ENCODE data around the gene UBE2U. TPM values are rescaled to one million over a fixed set of nuclear protein-coding genes. Genes with fewer than 3 reads are reported as not detected.

The UBE2U gene
- total RNA-seq, 1 donor: not detected

DNA sequence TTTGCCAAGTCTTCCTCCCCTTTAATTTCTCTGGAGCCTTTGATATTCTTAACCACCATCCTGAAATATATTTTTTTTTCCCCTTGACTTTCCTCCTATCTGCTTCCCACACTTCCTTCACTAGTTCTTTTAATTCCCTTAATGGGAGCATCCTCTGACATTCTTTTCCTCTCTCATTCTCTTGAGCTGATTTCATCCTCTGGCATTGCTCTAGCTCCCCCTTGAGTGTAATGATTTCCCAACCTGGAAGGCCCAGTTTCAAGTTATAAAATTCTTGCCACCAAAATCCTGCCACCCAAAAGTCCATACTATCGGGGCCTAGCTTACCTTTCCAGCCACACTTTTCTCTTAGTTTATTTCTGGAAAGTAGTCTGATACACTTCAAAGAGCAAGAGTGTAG, 39.5 kb upstream of the UBE2U start:
- TF ChIP-seq, protein P1, sequence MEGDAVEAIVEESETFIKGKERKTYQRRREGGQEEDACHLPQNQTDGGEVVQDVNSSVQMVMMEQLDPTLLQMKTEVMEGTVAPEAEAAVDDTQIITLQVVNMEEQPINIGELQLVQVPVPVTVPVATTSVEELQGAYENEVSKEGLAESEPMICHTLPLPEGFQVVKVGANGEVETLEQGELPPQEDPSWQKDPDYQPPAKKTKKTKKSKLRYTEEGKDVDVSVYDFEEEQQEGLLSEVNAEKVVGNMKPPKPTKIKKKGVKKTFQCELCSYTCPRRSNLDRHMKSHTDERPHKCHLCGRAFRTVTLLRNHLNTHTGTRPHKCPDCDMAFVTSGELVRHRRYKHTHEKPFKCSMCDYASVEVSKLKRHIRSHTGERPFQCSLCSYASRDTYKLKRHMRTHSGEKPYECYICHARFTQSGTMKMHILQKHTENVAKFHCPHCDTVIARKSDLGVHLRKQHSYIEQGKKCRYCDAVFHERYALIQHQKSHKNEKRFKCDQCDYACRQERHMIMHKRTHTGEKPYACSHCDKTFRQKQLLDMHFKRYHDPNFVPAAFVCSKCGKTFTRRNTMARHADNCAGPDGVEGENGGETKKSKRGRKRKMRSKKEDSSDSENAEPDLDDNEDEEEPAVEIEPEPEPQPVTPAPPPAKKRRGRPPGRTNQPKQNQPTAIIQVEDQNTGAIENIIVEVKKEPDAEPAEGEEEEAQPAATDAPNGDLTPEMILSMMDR (IDR thresholded peaks at IDR 0.05; ENCODE audit: insufficient read depth, low read depth, low read length): peak; percentile 55
- DNase-seq (ENCODE audit: low read depth): peak; percentile 56
- H3K4me3 ChIP-seq (ENCODE audit: low read depth, low read length): no peak overlapping the region

DNA sequence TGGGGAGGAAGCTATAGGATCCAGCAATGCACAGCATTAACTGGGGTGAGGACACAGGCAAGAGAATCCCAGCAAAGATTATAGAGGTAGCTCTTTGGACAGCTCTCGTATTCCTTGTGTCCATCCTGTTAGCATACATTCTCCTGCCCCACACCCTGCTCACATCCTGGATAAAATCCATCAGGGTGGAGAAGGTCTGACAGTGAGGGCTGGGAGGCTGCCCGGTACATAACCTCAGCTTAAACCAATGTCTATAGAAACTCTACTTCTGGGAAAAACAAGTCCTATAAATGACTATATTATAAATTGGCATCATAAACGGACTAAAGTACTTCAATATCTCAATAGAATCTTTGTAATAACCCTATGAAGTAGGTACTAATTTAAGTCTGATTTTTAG, 36.8 kb upstream of the UBE2U start:
- no peak overlapping the region for H3K4me3 ChIP-seq (ENCODE audit: low read depth, low read length)
- TF ChIP-seq, protein P1 (IDR thresholded peaks at IDR 0.05; ENCODE audit: insufficient read depth, low read depth, low read length): no peak
- no peak for DNase-seq (ENCODE audit: low read depth)

DNA sequence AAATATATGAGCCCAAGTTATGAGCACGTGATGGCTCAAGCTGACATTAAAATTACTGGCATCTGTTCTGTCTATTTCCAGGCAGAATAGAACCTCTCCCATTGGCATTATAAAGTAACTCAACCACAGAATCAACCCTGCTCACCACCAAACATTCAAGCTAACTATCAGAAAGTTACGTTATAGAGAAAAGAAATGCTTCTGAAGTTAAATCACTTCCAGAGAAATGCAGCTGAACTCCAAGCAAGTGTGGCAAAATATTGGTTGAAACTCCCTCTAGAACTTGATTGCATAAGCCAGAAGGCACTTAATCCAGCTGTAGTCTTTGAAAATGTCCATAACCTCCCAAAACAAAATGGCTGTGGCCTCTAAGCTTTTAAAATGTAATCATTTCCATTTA, 36.2 kb upstream of the UBE2U start:
- DNase-seq (ENCODE audit: low read depth): peak; percentile 59
- no peak overlapping the region for H3K4me3 ChIP-seq (ENCODE audit: low read depth, low read length)
- TF ChIP-seq, protein P1 (IDR thresholded peaks at IDR 0.05; ENCODE audit: insufficient read depth, low read depth, low read length): no peak

GRCh38 chr1:64171246-64171645, 32.2 kb upstream of the UBE2U start:
- TF ChIP-seq, protein P1 (IDR thresholded peaks at IDR 0.05; ENCODE audit: insufficient read depth, low read depth, low read length): no peak
- DNase-seq (ENCODE audit: low read depth): peak; percentile 30
- H3K4me3 ChIP-seq (ENCODE audit: low read depth, low read length): no peak overlapping the region

DNA sequence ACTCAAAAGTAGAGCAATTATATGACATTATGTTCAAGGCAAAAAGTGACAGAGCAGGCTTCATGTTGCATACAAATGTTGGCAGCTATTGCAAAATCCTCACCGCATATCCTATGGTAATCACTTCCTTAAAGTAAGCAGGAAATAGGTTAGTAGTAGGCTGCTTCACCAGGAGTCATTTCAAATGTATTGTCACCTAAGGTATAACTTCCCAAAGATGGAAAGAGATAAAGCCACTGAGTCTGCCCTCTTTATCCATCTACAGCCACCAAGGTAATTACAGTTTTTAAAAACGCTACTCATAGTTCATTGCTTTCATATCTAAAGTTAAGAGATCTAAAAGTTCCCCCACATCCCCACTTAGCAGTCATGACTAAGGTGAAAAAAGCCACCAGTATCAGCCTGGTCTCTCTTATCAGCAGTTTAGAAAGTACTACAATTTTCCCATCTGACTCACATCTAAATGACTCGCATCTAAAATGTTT, 31.6 kb upstream of the UBE2U start:
- H3K4me3 ChIP-seq (ENCODE audit: low read depth, low read length): no peak overlapping the region
- TF ChIP-seq, protein P1 (IDR thresholded peaks at IDR 0.05; ENCODE audit: insufficient read depth, low read depth, low read length): no peak
- DNase-seq (ENCODE audit: low read depth): peak; percentile 79

- peak; percentile 79 for DNase-seq (ENCODE audit: low read depth)
- H3K4me3 ChIP-seq (ENCODE audit: low read depth, low read length): no peak overlapping the region
- TF ChIP-seq, protein P1 (IDR thresholded peaks at IDR 0.05; ENCODE audit: insufficient read depth, low read depth, low read length): no peak
These were observed 30.9 kb upstream of the UBE2U start for GRCh38 chr1:64172458-64172983.
